Right cardiac atrium (tissue), 5 donors: ENCODE measurements around the gene INKA1. TPM values are rescaled to one million over a fixed set of nuclear protein-coding genes. Genes with fewer than 3 reads are reported as not detected.
A peak's percentile ranks its signal among the peaks of the same experiment; 100 is the strongest.

Experiments
- ATAC-seq, 2 donors: fragments of 200-7000 bp; cut with Tn5 transposase; one replicate each; pipeline versions ENCODE4 v1.8.0 to v1.9.1; 2020; ENCODE audit warnings: moderate library complexity in 2 of 2, mild to moderate bottlenecking in 1 of 2
- DNase-seq, 3 donors: peaks; one replicate each; pipeline ENCODE4 v3.0.0-alpha.2; 2020
- H3K27ac ChIP-seq: one replicate; pipeline ENCODE4 v1.5.1; 2013; ENCODE audit warnings: mild to moderate bottlenecking, low read length, control low read depth, moderate library complexity
- H3K27me3 ChIP-seq: one replicate; pipeline ENCODE4 v1.6.1; 2013; ENCODE audit not compliant: control insufficient read depth, insufficient read depth
- H3K4me1 ChIP-seq: one replicate; pipeline ENCODE4 v1.6.1; 2013; ENCODE audit warnings: low read length; ENCODE audit not compliant: control insufficient read depth, insufficient read depth
- H3K4me3 ChIP-seq: one replicate; pipeline ENCODE4 v1.5.1; 2013; ENCODE audit warnings: low read length, control low read depth
- H3K9me3 ChIP-seq: one replicate; pipeline ENCODE4 v1.6.1; 2013; ENCODE audit warnings: low read length; ENCODE audit not compliant: control insufficient read depth
- WGBS: extraction: QIAGEN DNeasy Blood & Tissue Kit; methylation state at CpG from one replicate; pipeline ENCODE4 v1.1.7; 2013; 5-methylcytosine and 5-hydroxymethylcytosine counted together
- intact Hi-C, 4 donors: fragments of 100-400 bp; cut with DNase I; formaldehyde crosslinking; loops; one replicate each; pipeline versions ENCODE4 v1.11.0 to v1.14.0; 2022 to 2023
- polyA plus RNA-seq: library from polyadenylated mRNA; stranded (reverse); fragments of 200-250 nt; gene quantifications from one replicate; pipeline ENCODE4 v1.2.3, GENCODE V29; 2013
- total RNA-seq, 4 donors: library from RNA; stranded (reverse); fragmentation: NEBNext Ultra II Directional; extraction: Animal tissue kit (Norgen Biotek cat#: 25700); gene quantifications; one replicate each; pipeline ENCODE4 v1.2.1, GENCODE V29; 2021
- donor health status: healthy with polysubstance abuse.
- donor health status: DM: no; HTN: yes; CAD: no.
- donor health status: DM: no; HTN: no; CAD: no.
- donor health status: DM: no; HTN: yes; CAD: no; lungs with severe emphysema.
- donor health status: DM: yes; HTN: yes; CAD: no.

Gene INKA1
- total and polyA plus RNA-seq, 5 donors: 2.2 to 6.4 (median 4.3) TPM

DNA sequence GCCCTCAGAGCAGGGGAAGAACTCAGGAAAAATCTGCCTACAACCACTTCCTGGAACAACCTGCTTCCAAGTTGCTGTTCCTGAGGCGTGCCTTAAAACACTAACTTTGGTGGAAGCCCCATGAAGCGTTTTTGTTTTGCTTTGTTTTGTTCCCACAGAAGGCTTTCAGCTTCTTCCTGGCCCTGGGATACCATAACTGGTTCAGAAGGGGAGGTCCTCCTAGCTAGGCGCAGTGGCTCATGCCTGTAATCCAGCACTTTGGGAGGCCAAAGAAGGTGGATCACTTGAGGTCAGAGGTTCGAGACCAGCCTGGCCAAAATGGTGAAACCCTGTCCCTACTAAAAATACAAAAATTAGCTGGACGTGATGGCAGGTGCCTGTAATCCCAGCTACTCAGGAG lies 15.5 kb upstream of the INKA1 start:
- 83% methylated on average over 5 of the region's 5 CpGs for WGBS
- ATAC-seq: no peak

DNA sequence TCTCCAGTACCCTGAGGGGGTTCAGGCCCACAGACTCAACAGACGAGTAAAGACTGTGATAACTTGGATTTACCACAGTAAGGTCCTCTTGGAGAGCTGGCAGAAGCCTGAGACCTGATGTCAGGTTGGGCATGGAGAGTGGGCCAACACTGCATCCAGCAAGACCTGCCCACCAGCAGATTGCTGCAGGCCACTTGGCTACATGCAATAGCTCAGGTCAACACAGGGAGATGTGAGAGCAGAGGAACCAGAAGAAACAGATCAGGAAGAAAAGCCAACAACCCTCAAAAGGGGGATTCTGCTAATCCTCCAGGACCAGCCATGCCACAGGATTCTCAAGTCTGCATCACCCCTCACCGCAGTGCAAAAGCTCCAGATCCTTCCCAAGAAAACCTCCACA lies 15.0 kb upstream of the INKA1 start:
- Histone ChIP-seq H3K27me3 (no peaks in the 10 kb centered on the region), H3K27ac (no peak overlapping the region), H3K4me1 (peaks cover 5% of the 10 kb centered on the region), H3K4me3 (no peak overlapping the region), H3K9me3 (no peaks in the 10 kb centered on the region)
- intact Hi-C loops: no loop called here
- 98% methylated on average over 2 of the region's 2 CpGs for WGBS
- ATAC-seq: no peak
- no peak for DNase-seq

More for the DNA sequence above, 15.5 kb upstream of the INKA1 start:
- Histone ChIP-seq H3K27me3 (no peaks in the 10 kb centered on the region), H3K4me1 (peaks cover 5% of the 10 kb centered on the region), H3K9me3 (no peaks in the 10 kb centered on the region), H3K4me3 (no peak overlapping the region), H3K27ac (no peak overlapping the region)
- no peak for DNase-seq
- intact Hi-C loops: no loop called here

DNA sequence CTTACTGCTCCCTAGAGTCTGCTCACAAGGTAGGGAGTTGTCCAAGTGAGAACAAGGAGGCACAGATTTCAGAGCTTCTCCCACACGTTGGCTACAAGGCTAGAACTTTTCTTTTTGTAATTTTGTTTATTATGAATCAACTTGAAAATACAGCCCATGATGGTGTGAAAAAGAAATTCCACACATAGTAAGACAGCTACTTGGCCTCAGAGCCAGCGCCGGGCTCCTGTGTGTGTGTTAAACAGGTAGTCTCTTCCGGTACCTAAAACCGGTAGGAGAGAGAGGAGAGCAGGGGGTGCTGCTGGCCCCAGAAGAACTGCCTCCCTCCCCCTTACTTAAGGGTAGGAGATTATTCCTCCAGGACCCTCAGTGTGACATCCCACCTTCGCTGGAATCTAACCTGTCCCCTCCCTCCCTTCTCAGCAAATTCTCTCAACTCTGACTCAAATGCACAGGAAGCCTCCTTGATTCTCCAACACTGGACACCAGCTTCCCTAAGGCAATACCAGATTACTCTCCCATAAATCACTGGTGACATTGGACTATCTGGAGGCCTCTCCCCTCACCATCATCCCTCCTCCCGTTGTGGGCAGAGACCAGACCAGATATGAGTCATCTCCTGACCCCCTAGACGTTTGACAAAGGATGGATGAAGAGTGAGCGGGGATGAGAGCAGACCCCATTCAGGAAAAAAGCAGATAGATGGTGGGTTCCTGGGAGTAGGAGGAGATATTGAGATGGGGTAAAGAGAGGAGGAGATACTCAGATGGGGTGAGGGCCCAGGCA lies 12.2 kb upstream of the INKA1 start:
- H3K9me3 ChIP-seq: no peaks in the 10 kb centered on the region
- H3K27me3 ChIP-seq: no peaks in the 10 kb centered on the region
- ATAC-seq (no peak), DNase-seq (no peak)
- WGBS: 65% methylated on average over 9 of the region's 9 CpGs
- intact Hi-C loops: no loop called here
- H3K4me1 ChIP-seq: peaks cover 5% of the 10 kb centered on the region
- no peak overlapping the region for H3K4me3 ChIP-seq
- no peak overlapping the region for H3K27ac ChIP-seq

DNA sequence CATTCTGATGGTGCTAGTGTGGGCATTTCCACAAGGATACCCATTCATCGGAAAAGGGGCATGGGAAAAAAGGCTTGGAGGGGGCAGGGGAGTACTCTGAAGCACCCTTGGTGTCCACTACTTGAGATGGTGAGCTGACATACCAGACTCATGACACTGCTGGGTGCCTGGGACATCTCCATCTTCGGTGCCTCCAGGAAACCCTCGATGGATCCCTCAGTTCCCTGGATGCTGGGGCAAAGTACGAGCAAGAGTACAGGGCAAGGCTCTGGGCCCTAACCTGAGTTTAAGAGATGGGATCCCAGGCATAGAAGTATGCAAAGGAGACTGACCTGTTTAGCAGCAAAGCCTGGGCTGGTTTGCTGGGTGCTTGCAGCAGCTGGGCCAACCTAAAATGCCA lies 11.5 kb upstream of the INKA1 start:
- intact Hi-C loops: no loop called here
- H3K4me3 ChIP-seq: no peak overlapping the region
- H3K27me3 ChIP-seq: no peaks in the 10 kb centered on the region
- H3K4me1 ChIP-seq: peaks cover 5% of the 10 kb centered on the region
- no peak for DNase-seq
- no peak for ATAC-seq
- no peak overlapping the region for H3K27ac ChIP-seq
- WGBS: 90% methylated on average over 4 of the region's 4 CpGs
- H3K9me3 ChIP-seq: no peaks in the 10 kb centered on the region

DNA sequence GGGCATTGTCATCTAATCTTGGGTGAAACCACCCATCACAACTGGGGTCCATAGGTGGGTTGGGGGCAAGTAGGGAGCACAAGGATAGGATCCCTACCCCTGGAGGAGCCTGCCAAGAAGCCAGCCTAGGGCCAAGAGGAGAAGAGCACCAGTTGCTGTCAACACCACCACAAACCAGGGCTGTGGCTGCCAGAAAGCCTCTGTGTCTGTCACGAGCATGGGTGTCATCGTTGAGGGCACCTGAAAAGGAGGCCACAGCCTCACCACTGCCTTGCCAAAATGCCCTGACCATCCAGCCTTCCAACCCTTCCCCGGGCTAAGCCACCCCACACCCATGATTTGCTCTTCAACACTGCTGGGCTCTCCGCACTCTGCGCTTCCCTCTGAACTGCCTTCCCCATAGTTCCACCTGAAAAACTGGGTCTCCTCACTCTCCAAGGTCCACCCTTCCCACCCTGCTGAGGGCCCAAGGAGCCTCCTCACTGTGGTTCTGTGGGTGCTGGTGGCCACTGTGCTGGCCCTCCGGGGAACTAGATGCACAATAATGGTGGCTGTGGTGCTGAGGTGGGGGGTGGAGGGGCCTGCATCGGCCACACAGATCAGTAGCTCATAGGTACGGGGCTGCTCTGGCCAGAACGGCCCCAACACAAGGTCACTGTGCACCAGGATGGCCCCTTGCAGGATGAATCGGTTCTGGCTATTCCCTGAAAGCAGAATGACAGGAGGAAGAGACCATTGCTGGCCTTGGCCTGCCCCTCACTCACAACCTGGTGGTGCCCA lies 10.5 kb upstream of the INKA1 start:
- intact Hi-C loops: no loop called here
- no peaks in the 10 kb centered on the region for H3K27me3 ChIP-seq
- no peaks in the 10 kb centered on the region for H3K9me3 ChIP-seq
- no peak for ATAC-seq
- H3K4me1 ChIP-seq: no peaks in the 10 kb centered on the region
- DNase-seq: no peak
- WGBS: 93% methylated on average over 10 of the region's 10 CpGs
- H3K27ac ChIP-seq: no peak overlapping the region
- H3K4me3 ChIP-seq: no peak overlapping the region

DNA sequence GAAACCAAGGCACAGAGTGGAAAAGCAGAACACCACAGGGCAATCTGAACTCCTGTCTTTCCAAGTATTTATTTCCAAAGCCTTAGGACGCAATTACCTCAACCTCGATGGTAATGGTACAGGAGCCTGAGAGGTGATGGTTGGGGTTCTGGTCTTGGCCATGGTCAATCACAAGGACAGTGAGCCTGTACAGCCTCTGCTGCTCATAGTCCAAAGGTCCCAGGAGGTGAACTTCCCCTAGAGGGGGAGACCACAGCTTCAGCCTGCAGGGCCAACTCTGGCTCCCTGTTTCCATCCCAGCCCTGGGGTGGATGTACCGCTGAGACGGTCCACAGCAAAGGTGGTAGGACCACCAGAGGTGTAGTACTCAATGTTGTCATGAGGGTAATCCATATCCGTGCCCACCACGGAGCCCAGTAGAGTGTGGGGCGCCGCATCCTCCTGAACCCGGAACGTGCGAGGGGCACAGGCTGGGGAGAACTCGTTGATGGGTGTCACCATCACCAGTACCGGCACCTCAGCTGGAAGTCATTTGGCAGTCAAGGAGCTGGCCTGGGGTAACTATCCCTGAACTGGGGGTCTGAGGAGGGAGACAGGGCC lies 9.5 kb upstream of the INKA1 start:
- no peak for DNase-seq
- no peak for ATAC-seq
- intact Hi-C loops: no loop called here
- Histone ChIP-seq H3K4me1 (no peaks in the 10 kb centered on the region), H3K27ac (no peak overlapping the region), H3K9me3 (no peaks in the 10 kb centered on the region), H3K27me3 (no peaks in the 10 kb centered on the region), H3K4me3 (no peak overlapping the region)
- WGBS: 93% methylated on average over 13 of the region's 13 CpGs

DNA sequence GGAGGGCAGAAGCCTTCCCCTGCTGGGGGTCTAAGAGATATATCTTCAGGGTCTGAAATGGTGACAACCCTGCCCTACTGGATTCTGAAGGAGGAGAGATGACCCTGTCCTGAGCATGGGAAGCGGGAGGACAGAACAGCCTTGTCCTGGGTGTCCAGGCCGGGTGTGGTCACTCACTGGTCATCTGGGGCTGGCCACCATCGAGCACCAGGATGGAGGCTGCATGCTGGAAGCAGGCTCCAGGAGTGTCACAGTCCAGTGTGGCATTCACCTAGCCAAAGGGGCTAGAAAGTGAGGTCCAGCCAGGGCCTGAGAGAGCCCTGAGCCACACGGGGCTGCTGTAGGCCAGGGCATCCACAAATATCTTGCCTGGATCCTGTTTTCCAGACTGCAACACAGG lies 8.6 kb upstream of the INKA1 start:
- intact Hi-C loops: no loop called here
- H3K4me3 ChIP-seq: no peak overlapping the region
- no peaks in the 10 kb centered on the region for H3K9me3 ChIP-seq
- H3K4me1 ChIP-seq: no peaks in the 10 kb centered on the region
- H3K27me3 ChIP-seq: no peaks in the 10 kb centered on the region
- DNase-seq (no peak), ATAC-seq (no peak)
- WGBS: 83% methylated on average over 4 of the region's 4 CpGs
- no peak overlapping the region for H3K27ac ChIP-seq

DNA sequence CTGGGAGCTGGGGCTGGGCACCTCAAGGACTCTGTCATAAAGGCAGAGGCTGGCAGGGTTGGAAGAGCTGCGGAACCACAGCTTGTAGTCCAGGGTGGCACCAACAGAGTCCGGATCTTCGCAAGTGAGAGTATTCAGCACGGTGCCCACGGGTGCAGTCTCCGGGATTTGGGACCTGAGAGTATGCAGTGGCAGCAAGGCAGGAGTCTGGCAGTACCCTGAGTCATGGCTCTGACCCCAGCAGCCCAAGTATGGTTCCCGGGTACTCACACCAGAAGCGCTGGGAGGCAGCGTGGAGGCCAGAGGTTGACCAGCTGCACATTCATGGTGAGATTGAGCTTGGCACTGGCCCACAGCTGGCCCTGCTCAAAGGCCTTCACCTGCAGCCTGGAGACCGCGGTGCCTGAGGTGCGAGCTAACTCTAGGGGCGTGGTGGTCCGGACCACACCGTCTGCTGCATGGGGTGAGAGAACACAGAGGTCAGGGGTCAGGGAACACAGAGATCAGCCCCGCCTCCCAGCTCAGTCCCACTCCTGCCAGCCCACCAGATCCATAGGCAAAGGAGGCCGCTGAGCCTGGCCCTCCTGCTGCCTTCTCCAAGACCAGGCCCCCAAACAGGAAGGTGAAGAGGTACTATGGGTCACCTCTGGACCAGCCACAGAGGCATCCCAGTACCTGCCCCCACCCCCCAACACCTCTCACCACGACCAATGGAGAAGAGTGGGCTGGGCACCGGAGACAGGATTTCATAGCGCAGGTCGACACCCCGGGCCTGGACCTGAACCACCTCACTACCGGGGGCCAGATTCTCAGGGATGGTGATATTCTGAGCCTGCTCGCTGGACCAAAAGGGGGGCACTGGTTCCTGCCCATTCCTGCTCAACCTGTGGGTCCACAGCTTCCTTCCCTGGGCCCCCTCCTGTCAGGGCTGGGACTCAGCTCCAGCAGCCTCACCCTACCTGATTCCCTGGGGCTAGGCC lies 7.8 kb upstream of the INKA1 start:
- Histone ChIP-seq H3K27ac (no peak overlapping the region), H3K4me1 (no peaks in the 10 kb centered on the region), H3K9me3 (no peaks in the 10 kb centered on the region), H3K27me3 (no peaks in the 10 kb centered on the region), H3K4me3 (no peak overlapping the region)
- 85% methylated on average over 24 of the region's 24 CpGs for WGBS
- intact Hi-C loops: no loop called here
- no peak for ATAC-seq
- no peak for DNase-seq

DNA sequence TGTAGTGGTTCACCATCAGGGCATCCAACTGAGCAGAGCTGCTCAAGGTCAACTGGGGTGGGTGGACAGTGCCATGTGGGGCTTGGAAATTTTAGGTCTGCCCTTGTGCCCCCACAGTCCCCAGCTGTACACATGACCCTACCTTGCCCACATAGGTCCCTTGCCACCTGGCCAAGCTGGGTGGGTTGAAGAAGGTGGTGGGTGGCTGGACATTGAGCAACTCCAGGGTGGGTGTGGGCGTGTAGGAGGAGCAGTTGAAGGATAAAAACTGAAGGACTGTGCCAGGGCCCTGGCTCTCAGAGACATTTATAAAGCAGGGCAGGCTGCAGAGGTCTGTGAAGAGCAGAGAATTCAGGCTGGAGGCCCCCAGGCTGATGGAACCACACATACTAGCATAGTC lies 4.0 kb upstream of the INKA1 start:
- 88% methylated on average over 1 of the region's 1 CpG for WGBS
- Histone ChIP-seq H3K27me3 (no peaks in the 10 kb centered on the region), H3K4me3 (no peak overlapping the region), H3K9me3 (no peaks in the 10 kb centered on the region), H3K27ac (peak overlapping the region; percentile 39), H3K4me1 (peaks cover 5% of the 10 kb centered on the region)
- peak in 1 of 3 donors; percentile 41 for DNase-seq
- ATAC-seq: no peak
- intact Hi-C loops: no loop called here

DNA sequence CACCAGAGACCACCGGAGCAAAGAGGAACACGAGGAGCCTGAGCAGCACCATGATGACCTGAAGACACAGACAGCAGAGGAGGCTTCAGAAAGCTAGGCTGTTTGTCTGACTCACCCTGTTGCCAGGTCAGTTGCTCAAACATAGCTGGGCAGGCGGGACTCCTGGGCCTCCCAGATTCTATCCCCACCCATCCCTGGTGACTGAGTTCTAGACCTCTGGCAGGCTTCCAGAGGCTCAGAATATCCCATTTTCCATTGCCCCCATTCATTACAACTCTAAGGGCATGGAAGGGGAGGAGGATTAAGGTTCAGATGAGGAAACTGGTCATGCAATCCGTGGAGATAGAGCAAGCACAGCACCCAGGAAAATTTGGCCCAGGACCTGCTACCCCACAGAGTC lies 3.3 kb upstream of the INKA1 start, which contains the start of gene CDHR4:
Gene CDHR4, minus strand, starts transcription at position 113 of the 400 bp plus-strand sequence. Its CDS starts 61 bp downstream, at position 52.
- no peak within 1 kb of the TSS for H3K4me3 ChIP-seq
- no peaks in the 10 kb centered on the region for H3K27me3 ChIP-seq
- peak in 2 of 3 donors; percentile 66 to 74 for DNase-seq
- H3K4me1 ChIP-seq: peaks cover 12% of the 10 kb centered on the region
- WGBS: 62% methylated on average over 4 of the region's 4 CpGs
- peak in 1 of 2 donors; percentile 11 for ATAC-seq
- H3K27ac ChIP-seq: peak within 1 kb of the TSS; percentile 39
- intact Hi-C loops: loop anchor here in 3 of 4 donors (2.0 to 10.0 kb wide), 5 partner anchors 38 to 107 kb away; partner anchors contain the start of gene MST1R (in 2 of the 3)
- no peaks in the 10 kb centered on the region for H3K9me3 ChIP-seq
